CD8-positive, alpha-beta memory T cell (primary cell): Measurements from ENCODE around the gene SAP30BP. TPM values are rescaled to one million over a fixed set of nuclear protein-coding genes. Genes with fewer than 3 reads are reported as not detected.

Experiments
- CTCF ChIA-PET: fragments of 350-600 bp; sonication (Branson Sonifier 250); formaldehyde crosslinking; loops from one replicate; lab custom pipeline; 2021; ENCODE audit warnings: antibody characterized with exemption; lab: Charles Lee
- POLR2A ChIA-PET: fragments of 350-600 bp; sonication (Branson Sonifier 250); formaldehyde crosslinking; loops from one replicate; lab custom pipeline; 2021; ENCODE audit warnings: antibody characterized with exemption; lab: Charles Lee
- DNase-seq, 5 donors: peaks; one replicate each; pipeline versions ENCODE4 v3.0.0 to v3.0.0-alpha.2; 2020 to 2022; ENCODE audit warnings: mixed read lengths in 1 of 5
- H3K27ac ChIP-seq: one replicate; pipeline ENCODE4 v1.7.0; 2013; ENCODE audit warnings: low read depth, mild to moderate bottlenecking, low read length, moderate library complexity
- H3K27me3 ChIP-seq: 2 replicates; pipeline ENCODE4 v1.7.0; 2013; ENCODE audit warnings: low read length, mild to moderate bottlenecking; ENCODE audit not compliant: insufficient read depth, poor library complexity, severe bottlenecking
- H3K36me3 ChIP-seq: 2 replicates; pipeline ENCODE4 v1.7.0; 2013; ENCODE audit warnings: mild to moderate bottlenecking, low read length, moderate library complexity; ENCODE audit not compliant: insufficient read depth
- H3K4me1 ChIP-seq: 2 replicates; pipeline ENCODE4 v1.7.0; 2013; ENCODE audit warnings: mild to moderate bottlenecking, low read length, moderate library complexity; ENCODE audit not compliant: insufficient read depth
- H3K4me3 ChIP-seq: 2 replicates; pipeline ENCODE4 v1.7.0; 2013; ENCODE audit warnings: mild to moderate bottlenecking, low read length
- H3K9me3 ChIP-seq: 2 replicates; pipeline ENCODE4 v1.7.0; 2013; ENCODE audit warnings: mild to moderate bottlenecking, low read length
- H3K27ac Mint-ChIP-seq, 8 donors: one replicate each; pipeline ENCODE4 v1.8.0; 2020 to 2021; ENCODE audit warnings: mixed read lengths in 8 of 8, mild to moderate bottlenecking in 6 of 8, inconsistent platforms in 3 of 8, moderate library complexity in 3 of 8
- H3K27me3 Mint-ChIP-seq, 2 donors: one replicate each; pipeline ENCODE4 v1.8.0; 2020 to 2021; ENCODE audit warnings: mixed read lengths in 2 of 2, mild to moderate bottlenecking in 1 of 2, moderate library complexity in 1 of 2
- H3K36me3 Mint-ChIP-seq, 3 donors: one replicate each; pipeline ENCODE4 v1.8.0; 2020 to 2021; ENCODE audit warnings: mixed read lengths in 3 of 3, inconsistent platforms in 1 of 3, mild to moderate bottlenecking in 1 of 3
- H3K4me1 Mint-ChIP-seq, 3 donors: one replicate each; pipeline ENCODE4 v1.8.0; 2020 to 2021; ENCODE audit warnings: mixed read lengths in 3 of 3, inconsistent platforms in 1 of 3, mild to moderate bottlenecking in 1 of 3
- H3K4me3 Mint-ChIP-seq, 7 donors: one replicate each; pipeline ENCODE4 v1.8.0; 2020 to 2021; ENCODE audit warnings: mixed read lengths in 7 of 7, mild to moderate bottlenecking in 6 of 7, moderate library complexity in 4 of 7, inconsistent platforms in 2 of 7
- H3K9me3 Mint-ChIP-seq, 5 donors: one replicate each; pipeline ENCODE4 v1.8.0; 2020 to 2022; ENCODE audit warnings: mixed read lengths in 5 of 5, mild to moderate bottlenecking in 3 of 5, moderate library complexity in 2 of 5, inconsistent platforms in 1 of 5
- polyA plus RNA-seq: library from polyadenylated mRNA; unstranded; fragments of 300-500 nt; fragmentation: Illumina TruSeq; gene quantifications from one replicate; pipeline ENCODE4 v1.2.3, GENCODE V29; 2021
- total RNA-seq, 2 experiments: library from RNA; stranded (reverse); gene quantifications; one replicate each; pipeline ENCODE4 v1.2.3, GENCODE V29; 2021

Gene SAP30BP
- total and polyA plus RNA-seq, 3 experiments from 2014 or later, result 87.5 to 111 (median 98.0) TPM

GRCh38 chr17:75722542-75723095, 55.5 kb downstream of the SAP30BP start:
- POLR2A ChIA-PET, result interaction anchor here (0.6 kb wide), 1 partner anchor 45 kb away, joined by 3 read pairs; no protein-coding TSS in a partner anchor
- H3K27ac Mint-ChIP-seq, result peak overlapping the region in 1 of 8 donors; percentile 57
- H3K4me3 ChIP-seq, result no peak overlapping the region
- H3K9me3 ChIP-seq, result no peaks in the 10 kb centered on the region
- peak overlapping the region in 2 of 7 donors; percentile 32 to 48 for H3K4me3 Mint-ChIP-seq
- H3K27me3 ChIP-seq, result no peaks in the 10 kb centered on the region
- no peak overlapping the region for H3K27ac ChIP-seq
- peaks cover 4 to 5% (median 4%) of the 10 kb centered on the region in 3 donors for H3K4me1 Mint-ChIP-seq
- H3K9me3 Mint-ChIP-seq, result no peaks in the 10 kb centered on the region
- CTCF ChIA-PET, result interaction anchor here (3.5 kb wide), 1 partner anchor 26 kb away, joined by 19 read pairs; no protein-coding TSS in a partner anchor
- H3K4me1 ChIP-seq, result no peaks in the 10 kb centered on the region
- H3K36me3 ChIP-seq, result no peaks in the 10 kb centered on the region
- DNase-seq, result no peak
- H3K27me3 Mint-ChIP-seq, result peaks cover 0 to 4% of the 10 kb centered on the region in 2 donors
- H3K36me3 Mint-ChIP-seq, result no peaks in the 10 kb centered on the region

GRCh38 chr17:75723171-75723930, 56.2 kb downstream of the SAP30BP start:
- Mint-ChIP-seq H3K9me3 (no peaks in the 10 kb centered on the region), H3K36me3 (no peaks in the 10 kb centered on the region), H3K4me3 (peak overlapping the region in 1 of 7 donors; percentile 48), H3K27me3 (peaks cover 0 to 4% of the 10 kb centered on the region in 2 donors), H3K27ac (no peak overlapping the region), H3K4me1 (peaks cover 4 to 5% (median 4%) of the 10 kb centered on the region in 3 donors)
- Histone ChIP-seq H3K27ac (no peak overlapping the region), H3K9me3 (no peaks in the 10 kb centered on the region), H3K27me3 (no peaks in the 10 kb centered on the region), H3K4me3 (no peak overlapping the region), H3K36me3 (no peaks in the 10 kb centered on the region), H3K4me1 (no peaks in the 10 kb centered on the region)
- CTCF ChIA-PET, result interaction anchor here (3.5 kb wide), 1 partner anchor 25 kb away, joined by 19 read pairs; no protein-coding TSS in a partner anchor
- POLR2A ChIA-PET, result no interaction called here
- no peak for DNase-seq

- H3K4me3 ChIP-seq, result no peak overlapping the region
- H3K4me1 ChIP-seq, result no peaks in the 10 kb centered on the region
- H3K27ac ChIP-seq, result no peak overlapping the region
- CTCF ChIA-PET, result no interaction called here
- Mint-ChIP-seq H3K36me3 (no peaks in the 10 kb centered on the region), H3K4me1 (peaks cover 4 to 5% (median 4%) of the 10 kb centered on the region in 3 donors), H3K27ac (no peak overlapping the region), H3K4me3 (no peak overlapping the region), H3K27me3 (no peaks in the 10 kb centered on the region), H3K9me3 (no peaks in the 10 kb centered on the region)
- no peaks in the 10 kb centered on the region for H3K27me3 ChIP-seq
- no peaks in the 10 kb centered on the region for H3K9me3 ChIP-seq
- DNase-seq, result no peak
- POLR2A ChIA-PET, result no interaction called here
- no peaks in the 10 kb centered on the region for H3K36me3 ChIP-seq
Measured at GRCh38 chr17:75724016-75725003, 57.2 kb downstream of the SAP30BP start.

GRCh38 chr17:75725504-75725903, 58.4 kb downstream of the SAP30BP start:
- Mint-ChIP-seq H3K4me1 (peaks cover 2 to 3% (median 3%) of the 10 kb centered on the region in 3 donors), H3K4me3 (no peak overlapping the region), H3K27ac (no peak overlapping the region), H3K27me3 (no peaks in the 10 kb centered on the region), H3K36me3 (no peaks in the 10 kb centered on the region), H3K9me3 (no peaks in the 10 kb centered on the region)
- H3K27ac ChIP-seq, result no peak overlapping the region
- ChIA-PET CTCF (interaction anchor here (1.7 kb wide), 1 partner anchor 23 kb away, joined by 4 read pairs; no protein-coding TSS in a partner anchor), POLR2A (no interaction called here)
- H3K36me3 ChIP-seq, result no peaks in the 10 kb centered on the region
- no peaks in the 10 kb centered on the region for H3K9me3 ChIP-seq
- no peaks in the 10 kb centered on the region for H3K27me3 ChIP-seq
- no peak overlapping the region for H3K4me3 ChIP-seq
- DNase-seq, result no peak
- H3K4me1 ChIP-seq, result no peaks in the 10 kb centered on the region

GRCh38 chr17:75727391-75727790, 60.3 kb downstream of the SAP30BP start:
- Histone ChIP-seq H3K27me3 (no peaks in the 10 kb centered on the region), H3K27ac (no peak overlapping the region), H3K4me3 (no peak overlapping the region), H3K4me1 (no peaks in the 10 kb centered on the region), H3K9me3 (no peaks in the 10 kb centered on the region), H3K36me3 (no peaks in the 10 kb centered on the region)
- Mint-ChIP-seq H3K27me3 (no peaks in the 10 kb centered on the region), H3K4me1 (no peaks in the 10 kb centered on the region), H3K36me3 (no peaks in the 10 kb centered on the region), H3K27ac (no peak overlapping the region), H3K9me3 (no peaks in the 10 kb centered on the region), H3K4me3 (no peak overlapping the region)
- CTCF ChIA-PET, result interaction anchor here (1.7 kb wide), 1 partner anchor 21 kb away, joined by 4 read pairs; no protein-coding TSS in a partner anchor
- no peak for DNase-seq
- POLR2A ChIA-PET, result no interaction called here

- H3K9me3 ChIP-seq, result no peaks in the 10 kb centered on the region
- H3K4me1 Mint-ChIP-seq, result peaks cover 0 to 2% (median under 1%) of the 10 kb centered on the region in 3 donors
- H3K4me3 ChIP-seq, result no peak overlapping the region
- H3K27ac ChIP-seq, result no peak overlapping the region
- no peak for DNase-seq
- H3K36me3 ChIP-seq, result no peaks in the 10 kb centered on the region
- no peaks in the 10 kb centered on the region for H3K27me3 Mint-ChIP-seq
- no peaks in the 10 kb centered on the region for H3K9me3 Mint-ChIP-seq
- H3K4me1 ChIP-seq, result no peaks in the 10 kb centered on the region
- H3K4me3 Mint-ChIP-seq, result peak overlapping the region in 1 of 7 donors; percentile 3
- H3K36me3 Mint-ChIP-seq, result no peaks in the 10 kb centered on the region
- ChIA-PET POLR2A (no interaction called here), CTCF (interaction anchor here (0.8 to 1.3 kb wide), 2 partner anchors 24 to 96 kb away, joined by 3 to 6 read pairs; partner anchors contain the start of gene SMIM5)
- no peaks in the 10 kb centered on the region for H3K27me3 ChIP-seq
- H3K27ac Mint-ChIP-seq, result no peak overlapping the region
Measured at GRCh38 chr17:75729351-75729750, 62.2 kb downstream of the SAP30BP start.

- ChIA-PET POLR2A (no interaction called here), CTCF (interaction anchor here (0.8 to 1.4 kb wide), 4 partner anchors 18 to 97 kb away, joined by 3 to 6 read pairs (median 4); partner anchors contain the start of gene SMIM5)
- Mint-ChIP-seq H3K36me3 (no peaks in the 10 kb centered on the region), H3K27ac (no peak overlapping the region), H3K9me3 (no peaks in the 10 kb centered on the region), H3K4me1 (peaks cover 0 to 8% (median 4%) of the 10 kb centered on the region in 3 donors), H3K27me3 (no peaks in the 10 kb centered on the region), H3K4me3 (no peak overlapping the region)
- Histone ChIP-seq H3K27me3 (no peaks in the 10 kb centered on the region), H3K4me3 (no peak overlapping the region), H3K27ac (no peak overlapping the region), H3K4me1 (no peaks in the 10 kb centered on the region), H3K36me3 (no peaks in the 10 kb centered on the region), H3K9me3 (no peaks in the 10 kb centered on the region)
- no peak for DNase-seq
Measured at GRCh38 chr17:75730065-75730464, 62.9 kb downstream of the SAP30BP start.
